Calu3 (cell line): Measurements from ENCODE around the gene SPON1. TPM values are rescaled to one million over a fixed set of nuclear protein-coding genes. Genes with fewer than 3 reads are reported as not detected.

Source experiments
- BruUV-seq: library from RNA; stranded (reverse); fragments of 400-500 nt; replicated peaks from 2 replicates; lab custom pipeline; 2021; lab: Mats Ljungman, UMichigan
- CTCF ChIA-PET: fragments of 300-600 bp; sonication (Branson Sonifier 250); formaldehyde crosslinking; loops from one replicate; lab custom pipeline; 2022; ENCODE audit warnings: antibody characterized with exemption; lab: Charles Lee
- DNase-seq: peaks from one replicate; pipeline ENCODE4 v3.0.0; 2022
- H3K27ac Mint-ChIP-seq: one replicate; pipeline ENCODE4 v1.8.0; 2022; ENCODE audit warnings: mixed read lengths; ENCODE audit not compliant: unreplicated experiment
- H3K27me3 Mint-ChIP-seq: one replicate; pipeline ENCODE4 v1.8.0; 2022; ENCODE audit warnings: mixed read lengths; ENCODE audit not compliant: unreplicated experiment
- H3K36me3 Mint-ChIP-seq: one replicate; pipeline ENCODE4 v1.8.0; 2022; ENCODE audit warnings: mild to moderate bottlenecking, moderate library complexity, mixed read lengths; ENCODE audit not compliant: insufficient read depth, unreplicated experiment
- H3K4me1 Mint-ChIP-seq: one replicate; pipeline ENCODE4 v1.8.0; 2022; ENCODE audit warnings: mild to moderate bottlenecking, low read depth, mixed read lengths; ENCODE audit not compliant: unreplicated experiment
- H3K4me3 Mint-ChIP-seq: one replicate; pipeline ENCODE4 v1.8.0; 2022; ENCODE audit warnings: mild to moderate bottlenecking, low read depth, moderate library complexity, mixed read lengths; ENCODE audit not compliant: unreplicated experiment
- H3K9me3 Mint-ChIP-seq: one replicate; pipeline ENCODE4 v1.8.0; 2022; ENCODE audit warnings: low read depth, mixed read lengths; ENCODE audit not compliant: unreplicated experiment
- intact Hi-C: fragments of 100-400 bp; cut with micrococcal nuclease; formaldehyde crosslinking; loops from one replicate; pipeline ENCODE4 v1.10.0; 2022; ENCODE audit not compliant: unreplicated experiment
- total RNA-seq: library from RNA; stranded (reverse); gene quantifications from 2 replicates; pipeline ENCODE4 v1.2.3, GENCODE V29; 2022
- TF ChIP-seq, protein P1 (sequence below): fragments of 200-600 bp; IDR thresholded peaks from one replicate; pipeline ENCODE4 v1.8.0; 2022; ENCODE audit warnings: antibody characterized with exemption; ENCODE audit not compliant: unreplicated experiment

SPON1 gene
- total RNA-seq, 1 experiment from 2014 or later, result not detected

DNA sequence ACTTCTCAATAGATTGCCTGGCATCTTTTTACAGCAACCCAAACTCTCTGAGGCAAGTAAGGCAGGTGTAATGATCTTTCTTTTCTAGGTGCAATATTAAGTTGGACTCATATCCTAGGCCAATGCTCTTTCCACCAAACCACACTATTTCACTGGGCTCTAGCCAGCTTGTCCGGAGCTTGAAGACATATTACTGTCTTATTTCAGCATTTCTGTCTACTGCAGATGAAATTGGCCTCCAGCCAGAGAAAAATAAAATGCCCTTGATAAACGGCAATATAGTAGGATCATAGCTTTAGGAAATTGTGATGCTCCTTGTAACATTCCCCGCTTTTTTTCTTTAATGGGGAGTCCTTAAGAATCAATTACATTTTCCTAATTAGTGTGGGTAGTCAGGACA, 48.1 kb downstream of the SPON1 start:
- CTCF ChIA-PET, result no interaction called here
- no peak overlapping the region for H3K27ac Mint-ChIP-seq

DNA sequence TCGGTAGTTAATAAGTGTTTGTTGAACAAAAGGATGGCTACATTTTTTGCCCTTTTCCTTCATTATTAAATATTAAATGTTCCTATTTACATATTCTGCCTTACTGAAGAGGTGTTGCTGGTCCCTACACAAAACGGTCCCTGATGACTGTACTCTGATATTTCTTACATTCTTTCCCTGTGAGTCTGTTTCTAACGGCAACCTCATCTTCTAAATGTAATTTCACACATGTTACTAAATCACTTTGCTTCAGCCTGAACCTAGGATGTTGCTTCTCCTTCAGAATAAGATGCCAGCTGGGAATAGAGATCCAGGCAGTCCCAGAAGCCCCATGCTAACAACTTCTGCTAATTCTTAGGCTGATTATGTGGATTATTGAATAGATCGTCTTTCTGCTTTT, 50.3 kb downstream of the SPON1 start:
- intact Hi-C loops, result no loop called here
- DNase-seq, result no peak
- no TSS peak for BruUV-seq
- Mint-ChIP-seq H3K4me3 (no peak overlapping the region), H3K36me3 (no peaks in the 10 kb centered on the region), H3K4me1 (peaks cover 14% of the 10 kb centered on the region), H3K9me3 (no peaks in the 10 kb centered on the region), H3K27me3 (no peaks in the 10 kb centered on the region), H3K27ac (no peak overlapping the region)
- CTCF ChIA-PET, result no interaction called here
- TF ChIP-seq, protein P1, sequence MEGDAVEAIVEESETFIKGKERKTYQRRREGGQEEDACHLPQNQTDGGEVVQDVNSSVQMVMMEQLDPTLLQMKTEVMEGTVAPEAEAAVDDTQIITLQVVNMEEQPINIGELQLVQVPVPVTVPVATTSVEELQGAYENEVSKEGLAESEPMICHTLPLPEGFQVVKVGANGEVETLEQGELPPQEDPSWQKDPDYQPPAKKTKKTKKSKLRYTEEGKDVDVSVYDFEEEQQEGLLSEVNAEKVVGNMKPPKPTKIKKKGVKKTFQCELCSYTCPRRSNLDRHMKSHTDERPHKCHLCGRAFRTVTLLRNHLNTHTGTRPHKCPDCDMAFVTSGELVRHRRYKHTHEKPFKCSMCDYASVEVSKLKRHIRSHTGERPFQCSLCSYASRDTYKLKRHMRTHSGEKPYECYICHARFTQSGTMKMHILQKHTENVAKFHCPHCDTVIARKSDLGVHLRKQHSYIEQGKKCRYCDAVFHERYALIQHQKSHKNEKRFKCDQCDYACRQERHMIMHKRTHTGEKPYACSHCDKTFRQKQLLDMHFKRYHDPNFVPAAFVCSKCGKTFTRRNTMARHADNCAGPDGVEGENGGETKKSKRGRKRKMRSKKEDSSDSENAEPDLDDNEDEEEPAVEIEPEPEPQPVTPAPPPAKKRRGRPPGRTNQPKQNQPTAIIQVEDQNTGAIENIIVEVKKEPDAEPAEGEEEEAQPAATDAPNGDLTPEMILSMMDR, result no peak

More for the DNA sequence above, 48.1 kb downstream of the SPON1 start:
- no peak for DNase-seq
- TF ChIP-seq, protein P1, result no peak
- intact Hi-C loops, result no loop called here
- Mint-ChIP-seq H3K4me1 (peaks cover 6% of the 10 kb centered on the region), H3K36me3 (no peaks in the 10 kb centered on the region), H3K9me3 (no peaks in the 10 kb centered on the region), H3K4me3 (no peak overlapping the region), H3K27me3 (peaks cover 15% of the 10 kb centered on the region)
- no TSS peak for BruUV-seq

DNA sequence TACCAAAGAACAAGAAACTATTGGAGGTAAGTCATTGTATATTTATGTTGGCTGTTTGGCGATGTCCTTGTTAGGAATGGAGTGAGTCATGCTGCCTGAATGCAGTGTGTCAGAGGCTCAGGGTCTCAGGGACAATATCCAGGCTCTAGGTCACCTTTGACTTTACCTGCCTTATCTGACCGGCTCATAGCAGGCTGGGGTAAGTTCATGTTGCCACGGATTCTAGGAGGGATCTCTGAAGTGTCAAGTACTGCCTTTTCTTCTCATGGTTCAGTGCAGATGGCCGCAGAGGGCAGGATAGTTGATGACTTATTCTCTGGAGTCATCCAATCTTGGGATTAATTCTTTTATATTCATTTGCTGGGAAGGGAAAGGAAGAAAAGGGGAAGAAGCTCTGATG, 53.2 kb downstream of the SPON1 start:
- DNase-seq, result peak; percentile 37
- H3K36me3 Mint-ChIP-seq, result no peaks in the 10 kb centered on the region
- intact Hi-C loops, result no loop called here
- H3K4me3 Mint-ChIP-seq, result no peak overlapping the region
- TF ChIP-seq, protein P1, result no peak
- CTCF ChIA-PET, result interaction anchor here (0.7 kb wide), 1 partner anchor 66 kb away, joined by 3 read pairs; no protein-coding TSS in a partner anchor
- no peaks in the 10 kb centered on the region for H3K9me3 Mint-ChIP-seq
- H3K27ac Mint-ChIP-seq, result peak overlapping the region; percentile 19
- no peaks in the 10 kb centered on the region for H3K27me3 Mint-ChIP-seq
- no TSS peak for BruUV-seq
- peaks cover 25% of the 10 kb centered on the region for H3K4me1 Mint-ChIP-seq

DNA sequence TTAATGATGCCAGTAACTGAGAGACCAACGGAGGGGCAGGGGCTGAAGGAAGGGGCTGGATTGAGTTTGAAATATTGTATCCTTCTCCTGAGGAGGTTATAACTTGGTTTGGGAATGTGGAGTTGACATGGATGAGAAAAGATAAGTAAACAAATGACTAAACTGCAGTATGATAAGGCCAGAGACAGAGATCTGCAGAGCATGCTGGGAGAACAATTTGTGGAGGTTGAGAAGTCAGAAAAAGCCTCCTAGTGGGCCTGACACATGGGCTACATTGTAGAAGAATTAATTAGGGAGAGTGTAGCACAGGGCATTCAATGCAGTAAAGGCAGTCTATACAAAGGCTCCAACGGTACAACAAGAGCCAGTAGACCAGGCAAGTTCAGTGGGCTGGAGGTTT, 55.9 kb downstream of the SPON1 start:
- intact Hi-C loops, result no loop called here
- Mint-ChIP-seq H3K27me3 (no peaks in the 10 kb centered on the region), H3K9me3 (no peaks in the 10 kb centered on the region), H3K27ac (no peak overlapping the region), H3K4me3 (no peak overlapping the region), H3K36me3 (no peaks in the 10 kb centered on the region), H3K4me1 (peaks cover 34% of the 10 kb centered on the region)
- no TSS peak for BruUV-seq
- DNase-seq, result no peak
- CTCF ChIA-PET, result interaction anchor here (1.0 kb wide), 1 partner anchor 37 kb away, joined by 3 read pairs; no protein-coding TSS in a partner anchor
- TF ChIP-seq, protein P1, result no peak
